ENCODE data around the gene FHIT.

DNA sequence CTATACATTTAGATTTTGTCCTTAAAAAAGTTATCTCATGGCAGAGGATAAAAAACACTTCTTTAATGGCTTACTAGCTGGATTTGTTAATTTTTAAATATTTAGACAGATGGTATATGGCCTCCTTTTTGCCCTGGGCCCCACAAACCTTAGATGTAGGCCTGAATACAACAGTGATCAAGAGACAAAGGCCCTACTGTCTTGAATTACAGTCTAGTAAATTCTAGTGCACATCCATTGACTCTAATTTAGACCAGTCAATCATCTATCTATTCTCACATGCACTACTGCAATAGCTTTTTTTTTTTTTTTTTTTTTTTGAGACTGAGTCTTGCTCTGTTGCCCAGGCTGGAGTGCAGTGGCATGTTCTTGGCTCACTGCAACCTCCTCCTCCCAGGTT lies 452.8 kb downstream of the FHIT start:
- TF ChIP-seq, protein P1, sequence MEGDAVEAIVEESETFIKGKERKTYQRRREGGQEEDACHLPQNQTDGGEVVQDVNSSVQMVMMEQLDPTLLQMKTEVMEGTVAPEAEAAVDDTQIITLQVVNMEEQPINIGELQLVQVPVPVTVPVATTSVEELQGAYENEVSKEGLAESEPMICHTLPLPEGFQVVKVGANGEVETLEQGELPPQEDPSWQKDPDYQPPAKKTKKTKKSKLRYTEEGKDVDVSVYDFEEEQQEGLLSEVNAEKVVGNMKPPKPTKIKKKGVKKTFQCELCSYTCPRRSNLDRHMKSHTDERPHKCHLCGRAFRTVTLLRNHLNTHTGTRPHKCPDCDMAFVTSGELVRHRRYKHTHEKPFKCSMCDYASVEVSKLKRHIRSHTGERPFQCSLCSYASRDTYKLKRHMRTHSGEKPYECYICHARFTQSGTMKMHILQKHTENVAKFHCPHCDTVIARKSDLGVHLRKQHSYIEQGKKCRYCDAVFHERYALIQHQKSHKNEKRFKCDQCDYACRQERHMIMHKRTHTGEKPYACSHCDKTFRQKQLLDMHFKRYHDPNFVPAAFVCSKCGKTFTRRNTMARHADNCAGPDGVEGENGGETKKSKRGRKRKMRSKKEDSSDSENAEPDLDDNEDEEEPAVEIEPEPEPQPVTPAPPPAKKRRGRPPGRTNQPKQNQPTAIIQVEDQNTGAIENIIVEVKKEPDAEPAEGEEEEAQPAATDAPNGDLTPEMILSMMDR (IDR thresholded peaks at IDR 0.05): no peak
- no peak for TF ChIP-seq POLR2A (IDR thresholded peaks at IDR 0.05)

All from ovary (tissue), 3 donors.